Uterus (tissue), 4 donors: ENCODE measurements around the gene NHEJ1. TPM values are rescaled to one million over a fixed set of nuclear protein-coding genes. Genes with fewer than 3 reads are reported as not detected.

ENCODE experiments used
- DNase-seq, 2 donors: peaks; one replicate each; pipeline ENCODE4 v3.0.0-alpha.2; 2019 to 2020
- H3K27ac ChIP-seq, 2 donors: fragments of 200-600 bp; sonication (generic); 1 replicate in 1 of 2; 2 replicates in 1 of 2; pipeline ENCODE4 v1.5.1; 2016 to 2018
- H3K27me3 ChIP-seq, 2 donors: fragments of 200-600 bp; sonication (generic); one replicate each; pipeline ENCODE4 v1.5.1; 2018 to 2019; ENCODE audit warnings: control low read depth in 1 of 2
- H3K36me3 ChIP-seq, 2 donors: fragments of 200-600 bp; sonication (generic); one replicate each; pipeline ENCODE4 v1.5.1; 2019; ENCODE audit warnings: control low read depth in 1 of 2
- H3K4me1 ChIP-seq, 2 donors: fragments of 200-600 bp; sonication (generic); one replicate each; pipeline ENCODE4 v1.5.1; 2018 to 2019; ENCODE audit warnings: control low read depth in 1 of 2
- H3K4me3 ChIP-seq, 2 donors: fragments of 200-600 bp; sonication (generic); 1 replicate in 1 of 2; 2 replicates in 1 of 2; pipeline ENCODE4 v1.5.1; 2018 to 2019; ENCODE audit warnings: mild to moderate bottlenecking in 1 of 2
- H3K9me3 ChIP-seq, 2 donors: fragments of 200-600 bp; sonication (generic); one replicate each; pipeline ENCODE4 v1.5.1; 2019; ENCODE audit warnings: control low read depth in 1 of 2
- POLR2A ChIP-seq, 2 donors: fragments of 450-650 bp; IDR thresholded peaks; one replicate each; pipeline ENCODE4 v1.6.1; 2016; ENCODE audit warnings: antibody characterized with exemption in 2 of 2, mild to moderate bottlenecking in 1 of 2, moderate library complexity in 1 of 2
- intact Hi-C: fragments of 100-400 bp; cut with DNase I; formaldehyde crosslinking; loops from one replicate; pipeline ENCODE4 v1.15.1; 2023; ENCODE audit warnings: low total_unique reads
- total RNA-seq, 4 donors: library from RNA; depleted of rRNA in 3 of 4; stranded (reverse); fragments of >200 nt in 3 of 4; gene quantifications; one replicate each; pipeline versions ENCODE4 v1.1.0 to v1.2.4, GENCODE V29; 2014 to 2023
- TF ChIP-seq, protein P1 (sequence below), 4 experiments: fragments of 200-600 bp in 2 of 4; fragments of 450-650 bp in 2 of 4; sonication (generic) in 2 of 4; IDR thresholded peaks; one replicate each; pipeline ENCODE4 v1.5.1; 2016 to 2019; ENCODE audit warnings: antibody characterized with exemption in 4 of 4, mild to moderate bottlenecking in 2 of 4, moderate library complexity in 1 of 4
- donor health status: DM: yes; HTN: yes; CAD: no.

Gene NHEJ1
- total RNA-seq, 4 donors from 2014 or later: 15.0 to 162 (median 18.1) TPM

GRCh38 chr2:219158586-219158985 lies 2.0 kb downstream of the NHEJ1 start:
- peaks cover 0 to 4% of the 10 kb centered on the region in 2 donors for H3K4me1 ChIP-seq
- H3K9me3 ChIP-seq: no peaks in the 10 kb centered on the region
- no peak overlapping the region for H3K27ac ChIP-seq
- intact Hi-C loops: loop anchor here (5.0 kb wide), 1 partner anchor 101 kb away; no protein-coding TSS in a partner anchor
- H3K4me3 ChIP-seq: no peak overlapping the region
- no peaks in the 10 kb centered on the region for H3K36me3 ChIP-seq
- no peak for TF ChIP-seq POLR2A (IDR thresholded peaks at IDR 0.05)
- TF ChIP-seq, protein P1, sequence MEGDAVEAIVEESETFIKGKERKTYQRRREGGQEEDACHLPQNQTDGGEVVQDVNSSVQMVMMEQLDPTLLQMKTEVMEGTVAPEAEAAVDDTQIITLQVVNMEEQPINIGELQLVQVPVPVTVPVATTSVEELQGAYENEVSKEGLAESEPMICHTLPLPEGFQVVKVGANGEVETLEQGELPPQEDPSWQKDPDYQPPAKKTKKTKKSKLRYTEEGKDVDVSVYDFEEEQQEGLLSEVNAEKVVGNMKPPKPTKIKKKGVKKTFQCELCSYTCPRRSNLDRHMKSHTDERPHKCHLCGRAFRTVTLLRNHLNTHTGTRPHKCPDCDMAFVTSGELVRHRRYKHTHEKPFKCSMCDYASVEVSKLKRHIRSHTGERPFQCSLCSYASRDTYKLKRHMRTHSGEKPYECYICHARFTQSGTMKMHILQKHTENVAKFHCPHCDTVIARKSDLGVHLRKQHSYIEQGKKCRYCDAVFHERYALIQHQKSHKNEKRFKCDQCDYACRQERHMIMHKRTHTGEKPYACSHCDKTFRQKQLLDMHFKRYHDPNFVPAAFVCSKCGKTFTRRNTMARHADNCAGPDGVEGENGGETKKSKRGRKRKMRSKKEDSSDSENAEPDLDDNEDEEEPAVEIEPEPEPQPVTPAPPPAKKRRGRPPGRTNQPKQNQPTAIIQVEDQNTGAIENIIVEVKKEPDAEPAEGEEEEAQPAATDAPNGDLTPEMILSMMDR (IDR thresholded peaks at IDR 0.05): no peak
- no peaks in the 10 kb centered on the region for H3K27me3 ChIP-seq
- no peak for DNase-seq

GRCh38 chr2:219158025-219158424 lies 2.6 kb downstream of the NHEJ1 start:
- H3K36me3 ChIP-seq: no peaks in the 10 kb centered on the region
- H3K4me3 ChIP-seq: no peak overlapping the region
- H3K9me3 ChIP-seq: no peaks in the 10 kb centered on the region
- DNase-seq: no peak
- no peaks in the 10 kb centered on the region for H3K27me3 ChIP-seq
- intact Hi-C loops: loop anchor here (5.0 kb wide), 1 partner anchor 101 kb away; no protein-coding TSS in a partner anchor
- TF ChIP-seq, protein P1 (IDR thresholded peaks at IDR 0.05): no peak
- no peak for TF ChIP-seq POLR2A (IDR thresholded peaks at IDR 0.05)
- H3K4me1 ChIP-seq: peaks cover 0 to 4% of the 10 kb centered on the region in 2 donors
- H3K27ac ChIP-seq: no peak overlapping the region

- Histone ChIP-seq H3K4me1 (peaks cover 0 to 4% of the 10 kb centered on the region in 2 donors), H3K27ac (no peak overlapping the region), H3K36me3 (no peaks in the 10 kb centered on the region), H3K27me3 (no peaks in the 10 kb centered on the region), H3K4me3 (no peak overlapping the region), H3K9me3 (no peaks in the 10 kb centered on the region)
- TF ChIP-seq, protein P1 (IDR thresholded peaks at IDR 0.05): no peak
- TF ChIP-seq POLR2A (IDR thresholded peaks at IDR 0.05): no peak
- no peak for DNase-seq
- intact Hi-C loops: loop anchor here (5.0 kb wide), 1 partner anchor 100 kb away; no protein-coding TSS in a partner anchor
Measured at GRCh38 chr2:219157396-219157795, 3.2 kb downstream of the NHEJ1 start.

DNA sequence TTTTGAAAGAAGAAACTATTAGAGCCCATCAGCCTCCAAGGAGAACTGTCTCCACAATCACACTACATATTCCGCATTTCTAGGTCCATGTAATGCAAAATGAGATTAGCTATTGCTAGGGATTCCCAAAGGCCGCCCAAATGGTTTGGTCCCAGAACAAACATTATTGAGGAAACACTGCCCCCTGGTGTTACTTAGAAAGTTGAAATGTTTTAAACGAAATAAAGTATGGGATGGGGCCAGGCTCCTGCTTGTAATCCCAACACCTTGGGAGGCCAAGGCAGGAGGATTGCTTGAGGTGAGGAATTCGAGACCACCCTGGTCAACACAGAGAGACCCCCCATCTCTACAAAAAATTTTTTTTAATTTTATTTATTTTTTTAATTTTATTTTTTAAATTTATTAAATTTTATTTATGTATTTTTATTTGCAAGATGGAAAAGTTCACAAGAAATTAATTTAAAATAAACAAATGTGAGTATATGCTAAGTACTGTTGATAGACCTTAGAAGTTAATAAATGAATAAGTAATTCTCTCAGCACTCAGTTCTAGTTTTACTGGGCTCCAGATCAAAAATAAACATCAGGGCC lies 5.5 kb downstream of the NHEJ1 start:
- H3K27ac ChIP-seq: no peak overlapping the region
- H3K4me3 ChIP-seq: no peak overlapping the region
- TF ChIP-seq, protein P1 (IDR thresholded peaks at IDR 0.05): peak; percentile 50 to 78 (median 60)
- no peak for TF ChIP-seq POLR2A (IDR thresholded peaks at IDR 0.05)
- DNase-seq: peak in 1 of 2 donors; percentile 38
- no peaks in the 10 kb centered on the region for H3K27me3 ChIP-seq
- peaks cover 0 to 4% of the 10 kb centered on the region in 2 donors for H3K4me1 ChIP-seq
- H3K9me3 ChIP-seq: no peaks in the 10 kb centered on the region
- intact Hi-C loops: loop anchor here (5.0 kb wide), 1 partner anchor 98 kb away; no protein-coding TSS in a partner anchor
- no peaks in the 10 kb centered on the region for H3K36me3 ChIP-seq

DNA sequence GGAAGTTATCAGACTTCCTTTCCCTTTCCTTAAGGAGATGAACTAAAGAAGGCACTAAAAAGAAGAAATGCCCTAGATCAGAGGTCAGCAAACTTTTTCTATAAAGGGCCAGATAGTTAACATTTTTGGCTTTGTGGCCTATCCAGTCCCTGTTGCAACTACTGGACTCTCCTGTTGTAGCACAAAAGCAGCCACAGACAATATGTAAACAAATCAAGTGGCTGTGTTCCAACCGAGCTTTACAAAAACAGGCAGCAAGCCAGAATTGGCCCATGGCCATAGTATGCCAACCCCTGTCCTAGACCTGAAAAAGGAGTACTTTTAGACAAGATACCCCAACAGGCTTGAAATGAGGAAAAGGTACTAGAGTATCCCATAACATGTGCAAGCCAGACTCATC lies 10.9 kb downstream of the NHEJ1 start:
- Histone ChIP-seq H3K4me3 (no peak overlapping the region), H3K9me3 (no peaks in the 10 kb centered on the region), H3K27me3 (no peaks in the 10 kb centered on the region), H3K4me1 (no peaks in the 10 kb centered on the region), H3K36me3 (no peaks in the 10 kb centered on the region), H3K27ac (no peak overlapping the region)
- TF ChIP-seq, protein P1 (IDR thresholded peaks at IDR 0.05): no peak
- no peak for TF ChIP-seq POLR2A (IDR thresholded peaks at IDR 0.05)
- intact Hi-C loops: no loop called here
- no peak for DNase-seq
